COLO668 (cell line): ENCODE data around the gene USH1G.
"Not testable (repeated sequence)": the region's sequence is repeated elsewhere in the genome, so short reads cannot be mapped to it uniquely, and the experiment has no call there.

Source experiments
- DNase-seq: peaks from one replicate; lab custom pipeline; 2025; ENCODE audit not compliant: unreplicated experiment; lab: John Stamatoyannopoulos, UW

USH1G gene

DNA sequence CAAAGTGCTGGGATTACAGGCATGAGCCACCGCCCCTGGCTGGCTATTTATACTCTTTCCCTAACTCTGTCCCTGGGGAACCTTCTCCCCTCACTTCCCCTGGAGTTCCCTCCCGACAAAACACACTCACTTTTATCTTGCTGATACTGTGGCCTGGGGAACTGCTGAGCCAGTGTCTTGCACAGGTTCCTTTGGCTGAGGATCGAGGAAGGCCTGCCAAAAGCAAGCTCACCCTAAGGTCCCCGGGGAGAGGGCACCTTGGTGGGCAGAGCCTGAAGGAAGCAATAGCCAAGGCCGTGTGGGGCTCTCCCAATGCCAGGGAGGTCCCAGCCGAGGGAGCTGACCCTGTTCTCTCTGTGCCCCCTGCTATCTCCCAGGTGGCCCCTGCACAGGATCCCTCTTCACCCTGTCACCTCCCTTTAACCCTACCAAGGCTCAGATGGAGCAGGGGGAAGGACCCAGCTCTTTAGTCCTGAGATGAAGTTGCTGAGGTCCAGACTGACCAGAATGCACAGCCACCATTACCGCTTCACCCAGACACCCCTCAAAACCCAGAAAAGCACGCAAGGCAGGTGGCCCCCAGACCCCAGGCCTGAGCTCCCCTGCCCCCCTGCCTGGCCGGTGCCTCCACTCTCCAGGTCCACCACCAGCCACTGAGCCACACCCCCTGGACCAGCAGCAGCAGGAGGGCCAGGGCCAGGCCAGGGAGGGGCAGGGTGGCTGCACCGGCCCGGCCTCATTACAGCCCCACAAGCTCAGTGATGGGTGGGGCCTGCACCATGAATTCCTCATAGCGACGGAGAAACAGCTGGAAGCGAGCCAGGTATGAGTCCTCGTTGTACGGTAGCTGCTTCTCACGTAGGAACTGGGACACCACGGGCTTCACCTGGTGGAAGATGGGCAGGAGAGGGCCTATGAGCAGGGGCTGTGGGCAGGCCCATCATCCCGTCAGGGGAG lies 45.2 kb downstream of the USH1G start:
- peak; percentile 44 for DNase-seq

DNA sequence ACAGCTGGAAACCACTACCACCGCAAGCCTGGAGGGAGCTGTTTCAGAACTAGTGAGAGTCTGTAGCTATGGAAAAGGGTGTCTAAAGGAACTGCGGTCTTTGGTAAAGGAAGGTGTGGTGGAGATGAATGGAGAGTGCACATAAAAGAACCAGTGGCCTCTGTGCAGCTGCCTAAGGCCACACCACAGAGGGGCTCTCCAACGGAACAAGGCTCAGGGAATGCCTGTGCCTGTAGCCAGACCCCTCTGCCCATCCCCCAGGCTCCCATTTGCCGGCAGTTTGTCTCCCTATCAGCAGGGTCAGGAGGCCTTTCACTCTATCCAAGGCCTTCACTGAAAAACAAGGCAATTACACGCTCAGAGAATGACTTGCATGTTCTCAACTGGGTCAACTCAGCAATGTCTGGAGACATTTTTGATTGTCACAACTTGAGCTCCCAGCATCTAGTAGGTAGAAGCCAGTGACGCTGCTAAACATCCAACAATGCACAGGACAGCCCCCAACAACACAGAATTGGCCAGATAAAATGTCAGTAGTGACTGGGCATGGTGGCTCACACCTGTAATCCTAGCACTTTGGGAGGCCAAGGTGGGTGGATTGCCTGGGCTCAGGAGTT lies 47.0 kb downstream of the USH1G start:
- DNase-seq = no peak

- no peak for DNase-seq
Observed at GRCh38 chr17:74875155-74875976, 47.7 kb downstream of the USH1G start.

DNA sequence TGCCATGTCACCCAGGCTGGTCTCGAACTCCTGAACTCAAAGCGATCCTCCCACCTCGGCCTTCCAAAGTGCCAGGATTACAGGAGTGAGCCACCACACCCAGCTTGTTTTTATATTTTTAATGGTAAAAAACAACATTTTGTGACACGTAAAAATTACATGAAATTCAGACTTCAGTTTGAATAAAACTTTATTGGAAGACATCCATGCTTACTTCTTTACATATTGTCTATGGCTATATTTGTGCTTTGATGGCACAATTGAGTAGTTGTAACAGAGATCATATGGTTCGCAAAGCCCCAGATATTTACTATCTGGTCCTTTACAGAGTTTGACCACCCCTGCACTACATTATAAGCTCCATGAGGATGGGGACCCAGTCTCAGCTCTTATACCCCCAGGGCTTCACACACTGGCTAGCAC lies 48.4 kb downstream of the USH1G start:
- no peak for DNase-seq

DNA sequence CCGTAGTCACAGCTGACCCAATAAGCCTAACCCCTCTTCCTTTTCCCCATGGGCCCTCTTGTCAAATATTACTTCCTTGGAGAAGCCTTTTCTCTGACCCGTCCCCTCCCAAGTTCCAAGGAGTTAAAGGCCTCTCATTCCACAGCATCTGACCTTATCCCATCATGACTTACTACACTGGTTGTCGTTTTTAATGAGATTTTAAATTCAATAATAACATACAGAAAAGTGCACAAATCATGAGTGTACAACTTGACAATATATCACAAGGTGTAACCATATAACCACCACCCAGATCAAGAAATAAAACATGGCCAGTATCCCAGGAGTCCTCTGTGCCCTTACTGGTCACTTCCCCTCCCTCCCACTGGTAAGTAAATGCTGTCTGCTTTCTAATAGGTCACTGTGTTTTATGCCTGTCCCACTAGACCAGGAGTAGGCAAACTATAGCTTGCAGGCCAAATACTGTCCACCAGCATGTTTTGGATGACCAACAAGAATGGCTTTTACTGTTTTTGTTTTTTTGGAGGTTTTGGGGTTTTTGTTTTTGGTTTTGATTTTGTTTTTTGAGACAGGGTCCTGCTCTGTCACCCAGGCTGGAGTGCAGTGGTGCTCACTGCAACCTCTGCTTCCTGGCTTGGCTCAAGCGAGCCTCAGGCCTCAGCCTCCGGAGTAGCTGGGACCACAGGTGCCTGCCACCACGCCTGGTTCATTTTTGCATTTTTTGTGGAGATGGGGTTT lies 49.0 kb downstream of the USH1G start:
- DNase-seq = no peak

DNA sequence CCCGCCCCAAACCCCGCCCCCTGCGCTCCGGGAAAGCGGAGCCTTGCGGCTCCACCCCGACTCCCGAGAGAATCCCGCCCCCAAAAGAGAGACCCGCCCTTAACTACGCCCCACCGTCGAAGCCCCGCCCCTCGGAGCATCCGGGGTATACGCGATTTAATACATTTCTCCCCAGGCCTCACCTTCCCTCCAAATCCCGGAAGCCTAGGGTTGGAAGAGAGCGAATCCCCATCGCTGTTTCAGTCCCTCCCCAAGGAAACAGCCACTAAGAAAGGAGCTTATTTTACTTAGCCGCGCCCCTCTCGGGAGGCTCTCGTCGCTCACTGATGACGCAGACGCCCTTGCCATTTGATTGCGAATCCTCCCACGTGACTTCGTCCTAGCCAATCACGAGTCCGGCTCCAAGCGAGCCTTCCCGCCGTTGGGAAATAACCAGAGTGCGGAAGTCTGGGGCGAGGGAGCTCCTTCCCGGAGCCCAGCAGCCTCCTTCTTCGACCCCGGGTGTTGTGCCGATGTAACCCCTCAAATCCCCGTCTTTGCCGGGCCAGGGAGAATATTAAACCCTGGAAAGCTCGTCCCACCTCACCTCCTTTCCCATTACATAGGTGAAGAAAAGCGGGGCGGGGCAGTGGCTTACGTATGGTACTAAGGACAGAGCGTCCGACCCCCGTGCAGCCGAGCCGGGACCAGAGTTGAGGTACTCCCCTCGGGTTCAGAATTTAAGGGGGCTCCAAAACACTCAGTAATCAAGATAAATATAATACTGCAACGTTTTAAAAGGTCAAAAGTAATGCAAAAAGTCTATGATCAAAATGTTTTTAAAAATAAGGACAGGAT lies 49.8 kb downstream of the USH1G start:
- peak; percentile 96 for DNase-seq

GRCh38 chr17:74872313-74873036 lies 50.6 kb downstream of the USH1G start, which contains the start of gene FDXR:
TSS of gene FDXR (minus strand) at chr17:74872994. CDS start at chr17:74872944, 50 bp downstream.
- DNase-seq = no peak

GRCh38 chr17:74871356-74872076 lies 51.5 kb downstream of the USH1G start:
- no peak for DNase-seq

GRCh38 chr17:74870512-74870911 lies 52.5 kb downstream of the USH1G start:
- DNase-seq = no peak

- not testable (repeated sequence) for DNase-seq
Observed at GRCh38 chr17:74870028-74870427, 53.0 kb downstream of the USH1G start.

- DNase-seq = no peak
Observed at GRCh38 chr17:74868908-74869255, 54.2 kb downstream of the USH1G start.

- no peak for DNase-seq
Observed at GRCh38 chr17:74868251-74868907, 54.7 kb downstream of the USH1G start.

DNA sequence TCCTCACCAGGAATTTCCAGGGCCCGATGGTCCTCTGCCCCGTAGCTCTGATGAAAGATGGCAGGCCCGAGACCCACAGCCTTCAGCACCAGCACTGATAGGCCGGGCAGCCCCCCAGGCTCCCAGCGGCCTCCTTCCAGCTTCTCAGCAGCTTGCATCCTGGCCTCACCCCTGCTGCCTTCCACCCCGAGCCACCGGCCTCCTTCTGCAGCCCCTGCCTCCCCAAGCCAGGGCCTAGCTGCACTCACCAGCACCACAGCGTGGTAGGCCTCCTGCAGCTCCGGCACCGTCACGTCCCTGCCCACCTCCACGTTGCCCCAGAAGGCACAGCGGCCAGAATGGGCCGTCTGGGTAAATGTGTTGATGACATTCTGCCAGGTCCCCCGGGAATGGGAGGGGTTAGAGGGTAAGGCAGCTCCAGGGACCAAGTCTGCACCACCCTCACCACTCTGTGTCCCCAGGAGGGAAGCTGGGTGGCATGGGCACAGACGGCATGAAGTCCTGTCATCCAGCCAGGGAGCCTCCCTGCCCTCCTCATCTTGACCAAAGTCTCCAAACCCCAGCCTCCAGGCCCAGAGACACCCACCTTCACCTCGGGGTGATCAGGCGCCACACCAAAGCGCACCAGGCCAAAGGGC lies 56.7 kb downstream of the USH1G start:
- no peak for DNase-seq
